Measurements from ENCODE around the gene CD2AP. TPM values are rescaled to one million over a fixed set of nuclear protein-coding genes. Genes with fewer than 3 reads are reported as not detected.

Gene CD2AP
- total RNA-seq, 1 experiment from 2014 or later: 41.8 TPM

GRCh38 chr6:47447722-47448121 is 29.9 kb upstream of the CD2AP start:
- ChIA-PET POLR2A (no interaction called here), CTCF (no interaction called here)
- Histone ChIP-seq H3K9me3 (ENCODE audit: control insufficient read depth, insufficient read depth, low read depth, low read length) (no peaks in the 10 kb centered on the region), H3K27me3 (ENCODE audit: control insufficient read depth, insufficient read depth, low read length) (no peaks in the 10 kb centered on the region), H3K36me3 (ENCODE audit: control insufficient read depth, insufficient read depth, low read length) (no peaks in the 10 kb centered on the region), H3K4me3 (ENCODE audit: low read depth in 2 of 2, low read length in 2 of 2) (no peak overlapping the region), H3K27ac (ENCODE audit: low read length) (no peak overlapping the region), H3K4me1 (ENCODE audit: control insufficient read depth, insufficient read depth, low read length) (no peaks in the 10 kb centered on the region)
- intact Hi-C loops (cut with micrococcal nuclease; ENCODE audit: unreplicated experiment): no loop called here
- DNase-seq (ENCODE audit: low read depth, low spot score): no peak
- TF ChIP-seq POLR2AphosphoS5 (IDR thresholded peaks at IDR 0.05; ENCODE audit: low read depth, low read length): no peak
- no peak for TF ChIP-seq SIN3A (IDR thresholded peaks at IDR 0.05; ENCODE audit: borderline replicate concordance, insufficient read depth, low read depth, low read length)
- no peak for TF ChIP-seq TCF7L2 (IDR thresholded peaks at IDR 0.05; ENCODE audit: low read depth, low read length)
- no peak for TF ChIP-seq REST (IDR thresholded peaks at IDR 0.05; ENCODE audit: insufficient read depth in 1 of 2, low read depth in 2 of 2, low read length in 1 of 2)
- TF ChIP-seq, protein P1, sequence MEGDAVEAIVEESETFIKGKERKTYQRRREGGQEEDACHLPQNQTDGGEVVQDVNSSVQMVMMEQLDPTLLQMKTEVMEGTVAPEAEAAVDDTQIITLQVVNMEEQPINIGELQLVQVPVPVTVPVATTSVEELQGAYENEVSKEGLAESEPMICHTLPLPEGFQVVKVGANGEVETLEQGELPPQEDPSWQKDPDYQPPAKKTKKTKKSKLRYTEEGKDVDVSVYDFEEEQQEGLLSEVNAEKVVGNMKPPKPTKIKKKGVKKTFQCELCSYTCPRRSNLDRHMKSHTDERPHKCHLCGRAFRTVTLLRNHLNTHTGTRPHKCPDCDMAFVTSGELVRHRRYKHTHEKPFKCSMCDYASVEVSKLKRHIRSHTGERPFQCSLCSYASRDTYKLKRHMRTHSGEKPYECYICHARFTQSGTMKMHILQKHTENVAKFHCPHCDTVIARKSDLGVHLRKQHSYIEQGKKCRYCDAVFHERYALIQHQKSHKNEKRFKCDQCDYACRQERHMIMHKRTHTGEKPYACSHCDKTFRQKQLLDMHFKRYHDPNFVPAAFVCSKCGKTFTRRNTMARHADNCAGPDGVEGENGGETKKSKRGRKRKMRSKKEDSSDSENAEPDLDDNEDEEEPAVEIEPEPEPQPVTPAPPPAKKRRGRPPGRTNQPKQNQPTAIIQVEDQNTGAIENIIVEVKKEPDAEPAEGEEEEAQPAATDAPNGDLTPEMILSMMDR (IDR thresholded peaks at IDR 0.05): no peak
- ATAC-seq: no peak
- in situ Hi-C loops (cut with HindIII; ENCODE audit: low pct_unique_long_range_greater_than_20kb, low sequenced_read_pairs): no loop called here
- no TSS peak for BruUV-seq (replicated peaks)

DNA sequence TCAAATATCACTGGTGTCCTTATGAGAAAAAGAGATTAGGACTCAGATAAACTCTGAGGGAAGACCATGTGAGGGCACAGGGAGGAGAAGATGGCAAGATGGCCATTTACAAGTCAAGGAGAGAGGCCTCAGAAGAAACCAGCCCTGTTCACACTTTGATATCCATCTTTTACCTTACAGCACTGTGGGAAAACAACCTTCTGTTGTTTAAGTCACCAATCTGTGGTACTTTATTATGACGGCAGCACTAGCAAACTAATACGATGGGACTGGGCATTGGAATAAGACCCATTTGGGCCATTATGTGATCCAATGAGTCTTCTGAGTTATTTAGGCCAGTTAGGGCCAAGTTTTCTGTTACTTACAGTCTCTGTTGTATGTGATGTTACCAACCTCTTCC is 26.4 kb upstream of the CD2AP start:
- TF ChIP-seq TCF7L2 (IDR thresholded peaks at IDR 0.05; ENCODE audit: low read depth, low read length) (no peak), REST (IDR thresholded peaks at IDR 0.05; ENCODE audit: insufficient read depth in 1 of 2, low read depth in 2 of 2, low read length in 1 of 2) (no peak), POLR2AphosphoS5 (IDR thresholded peaks at IDR 0.05; ENCODE audit: low read depth, low read length) (no peak), SIN3A (IDR thresholded peaks at IDR 0.05; ENCODE audit: borderline replicate concordance, insufficient read depth, low read depth, low read length) (no peak)
- TF ChIP-seq, protein P1 (IDR thresholded peaks at IDR 0.05): no peak
- no TSS peak for BruUV-seq (replicated peaks)
- intact Hi-C loops (cut with micrococcal nuclease; ENCODE audit: unreplicated experiment) (no loop called here), in situ Hi-C loops (cut with HindIII; ENCODE audit: low pct_unique_long_range_greater_than_20kb, low sequenced_read_pairs) (no loop called here)
- Histone ChIP-seq H3K9me3 (ENCODE audit: control insufficient read depth, insufficient read depth, low read depth, low read length) (no peaks in the 10 kb centered on the region), H3K4me3 (ENCODE audit: low read depth in 2 of 2, low read length in 2 of 2) (no peak overlapping the region), H3K36me3 (ENCODE audit: control insufficient read depth, insufficient read depth, low read length) (no peaks in the 10 kb centered on the region), H3K27ac (ENCODE audit: low read length) (no peak overlapping the region), H3K27me3 (ENCODE audit: control insufficient read depth, insufficient read depth, low read length) (no peaks in the 10 kb centered on the region), H3K4me1 (ENCODE audit: control insufficient read depth, insufficient read depth, low read length) (no peaks in the 10 kb centered on the region)
- CTCF ChIA-PET: no interaction called here
- ATAC-seq (no peak), DNase-seq (ENCODE audit: low read depth, low spot score) (no peak)
- POLR2A ChIA-PET: no interaction called here

Measured in Panc1 (cell line).